ENCODE measurements around the gene EPB41L4A. TPM values are rescaled to one million over a fixed set of nuclear protein-coding genes. Genes with fewer than 3 reads are reported as not detected.

EPB41L4A gene
- polyA plus RNA-seq, 1 donor from 2014 or later: 7.4 TPM

DNA sequence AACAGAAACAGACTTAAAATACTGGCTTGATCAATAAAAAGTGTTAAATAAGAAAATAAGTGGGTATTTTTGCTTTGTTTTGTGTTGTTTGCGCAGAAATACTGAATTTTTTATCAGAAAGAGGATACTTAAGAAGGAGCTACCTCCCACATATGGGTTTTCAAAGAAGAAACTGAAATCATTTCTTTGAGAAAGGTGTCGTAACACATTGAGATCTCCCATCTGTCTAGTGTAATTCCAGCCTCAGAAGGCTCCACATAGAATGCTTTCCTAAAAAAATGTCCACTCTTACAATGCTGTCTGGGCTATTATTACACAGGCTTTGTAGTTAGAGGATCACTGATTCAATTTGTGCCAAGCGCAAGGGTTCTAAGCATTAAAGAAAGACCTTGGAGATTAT lies 226.2 kb downstream of the EPB41L4A start:
- Histone ChIP-seq H3K4me3 (ENCODE audit: low read length) (no peak overlapping the region), H3K4me2 (ENCODE audit: low read length) (no peak overlapping the region), H3F3A (ENCODE audit: insufficient read depth, low read length, poor library complexity, severe bottlenecking) (no peaks in the 10 kb centered on the region), H3K9me3 (ENCODE audit: low read length) (no peaks in the 10 kb centered on the region), H3K9me2 (ENCODE audit: insufficient read depth, low read length) (no peaks in the 10 kb centered on the region), H3K9ac (ENCODE audit: low read length) (no peak overlapping the region), H3K27me3 (ENCODE audit: insufficient read depth, low read depth, low read length) (no peaks in the 10 kb centered on the region), H2AFZ (ENCODE audit: low read depth, low read length) (no peak overlapping the region), H3K36me3 (ENCODE audit: insufficient read depth, low read length) (no peaks in the 10 kb centered on the region), H3K79me2 (replicated peaks; ENCODE audit: insufficient read depth, low read length) (no peaks in the 10 kb centered on the region), H4K20me1 (ENCODE audit: insufficient read depth) (no peaks in the 10 kb centered on the region), H3K27ac (ENCODE audit: low read length) (no peak overlapping the region)
- TF ChIP-seq, protein P1, sequence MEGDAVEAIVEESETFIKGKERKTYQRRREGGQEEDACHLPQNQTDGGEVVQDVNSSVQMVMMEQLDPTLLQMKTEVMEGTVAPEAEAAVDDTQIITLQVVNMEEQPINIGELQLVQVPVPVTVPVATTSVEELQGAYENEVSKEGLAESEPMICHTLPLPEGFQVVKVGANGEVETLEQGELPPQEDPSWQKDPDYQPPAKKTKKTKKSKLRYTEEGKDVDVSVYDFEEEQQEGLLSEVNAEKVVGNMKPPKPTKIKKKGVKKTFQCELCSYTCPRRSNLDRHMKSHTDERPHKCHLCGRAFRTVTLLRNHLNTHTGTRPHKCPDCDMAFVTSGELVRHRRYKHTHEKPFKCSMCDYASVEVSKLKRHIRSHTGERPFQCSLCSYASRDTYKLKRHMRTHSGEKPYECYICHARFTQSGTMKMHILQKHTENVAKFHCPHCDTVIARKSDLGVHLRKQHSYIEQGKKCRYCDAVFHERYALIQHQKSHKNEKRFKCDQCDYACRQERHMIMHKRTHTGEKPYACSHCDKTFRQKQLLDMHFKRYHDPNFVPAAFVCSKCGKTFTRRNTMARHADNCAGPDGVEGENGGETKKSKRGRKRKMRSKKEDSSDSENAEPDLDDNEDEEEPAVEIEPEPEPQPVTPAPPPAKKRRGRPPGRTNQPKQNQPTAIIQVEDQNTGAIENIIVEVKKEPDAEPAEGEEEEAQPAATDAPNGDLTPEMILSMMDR (IDR thresholded peaks at IDR 0.05; ENCODE audit: poor library complexity, severe bottlenecking): no peak
- no peak for TF ChIP-seq POLR2AphosphoS5 (IDR thresholded peaks at IDR 0.05)
- no peak for TF ChIP-seq RAD21 (conservative IDR thresholded peaks at IDR 0.05)
- no peak for TF ChIP-seq EZH2 (IDR thresholded peaks at IDR 0.05; ENCODE audit: borderline replicate concordance, insufficient read depth, low read length, poor library complexity, severe bottlenecking)
- TF ChIP-seq EP300 (conservative IDR thresholded peaks at IDR 0.05; ENCODE audit: poor library complexity, severe bottlenecking): no peak
- TF ChIP-seq, protein P2, sequence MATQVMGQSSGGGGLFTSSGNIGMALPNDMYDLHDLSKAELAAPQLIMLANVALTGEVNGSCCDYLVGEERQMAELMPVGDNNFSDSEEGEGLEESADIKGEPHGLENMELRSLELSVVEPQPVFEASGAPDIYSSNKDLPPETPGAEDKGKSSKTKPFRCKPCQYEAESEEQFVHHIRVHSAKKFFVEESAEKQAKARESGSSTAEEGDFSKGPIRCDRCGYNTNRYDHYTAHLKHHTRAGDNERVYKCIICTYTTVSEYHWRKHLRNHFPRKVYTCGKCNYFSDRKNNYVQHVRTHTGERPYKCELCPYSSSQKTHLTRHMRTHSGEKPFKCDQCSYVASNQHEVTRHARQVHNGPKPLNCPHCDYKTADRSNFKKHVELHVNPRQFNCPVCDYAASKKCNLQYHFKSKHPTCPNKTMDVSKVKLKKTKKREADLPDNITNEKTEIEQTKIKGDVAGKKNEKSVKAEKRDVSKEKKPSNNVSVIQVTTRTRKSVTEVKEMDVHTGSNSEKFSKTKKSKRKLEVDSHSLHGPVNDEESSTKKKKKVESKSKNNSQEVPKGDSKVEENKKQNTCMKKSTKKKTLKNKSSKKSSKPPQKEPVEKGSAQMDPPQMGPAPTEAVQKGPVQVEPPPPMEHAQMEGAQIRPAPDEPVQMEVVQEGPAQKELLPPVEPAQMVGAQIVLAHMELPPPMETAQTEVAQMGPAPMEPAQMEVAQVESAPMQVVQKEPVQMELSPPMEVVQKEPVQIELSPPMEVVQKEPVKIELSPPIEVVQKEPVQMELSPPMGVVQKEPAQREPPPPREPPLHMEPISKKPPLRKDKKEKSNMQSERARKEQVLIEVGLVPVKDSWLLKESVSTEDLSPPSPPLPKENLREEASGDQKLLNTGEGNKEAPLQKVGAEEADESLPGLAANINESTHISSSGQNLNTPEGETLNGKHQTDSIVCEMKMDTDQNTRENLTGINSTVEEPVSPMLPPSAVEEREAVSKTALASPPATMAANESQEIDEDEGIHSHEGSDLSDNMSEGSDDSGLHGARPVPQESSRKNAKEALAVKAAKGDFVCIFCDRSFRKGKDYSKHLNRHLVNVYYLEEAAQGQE (IDR thresholded peaks at IDR 0.05; ENCODE audit: borderline replicate concordance): no peak
- no peak for TF ChIP-seq TAF1 (IDR thresholded peaks at IDR 0.05; ENCODE audit: low read depth)
- no peak for TF ChIP-seq SMC3 (conservative IDR thresholded peaks at IDR 0.05; ENCODE audit: poor library complexity)
- TF ChIP-seq MXI1 (conservative IDR thresholded peaks at IDR 0.05; ENCODE audit: poor library complexity, severe bottlenecking): no peak

DNA sequence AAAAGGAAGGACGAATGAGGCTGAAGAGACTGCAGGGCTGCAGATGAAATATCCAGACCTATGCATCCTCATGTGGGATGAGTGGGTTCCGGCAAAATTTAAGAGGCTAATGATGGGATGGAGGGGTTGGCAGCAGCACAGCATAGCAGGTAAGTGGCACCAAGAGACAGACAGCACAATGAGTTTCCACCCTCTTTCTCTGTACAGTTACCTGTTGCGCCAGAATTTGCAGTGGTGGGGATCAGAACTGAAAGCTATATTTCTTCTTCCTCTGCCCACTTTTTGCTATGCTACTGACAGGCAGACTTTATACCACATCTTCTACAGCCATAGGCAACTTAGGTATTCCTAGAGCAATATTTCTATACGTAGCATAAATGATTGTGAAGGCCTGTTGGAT lies 227.0 kb downstream of the EPB41L4A start:
- no peaks in the 10 kb centered on the region for H3K9me2 ChIP-seq (ENCODE audit: insufficient read depth, low read length)
- no peaks in the 10 kb centered on the region for H3K36me3 ChIP-seq (ENCODE audit: insufficient read depth, low read length)
- no peaks in the 10 kb centered on the region for H3K9me3 ChIP-seq (ENCODE audit: low read length)
- no peaks in the 10 kb centered on the region for H4K20me1 ChIP-seq (ENCODE audit: insufficient read depth)
- no peaks in the 10 kb centered on the region for H3K79me2 ChIP-seq (replicated peaks; ENCODE audit: insufficient read depth, low read length)
- H3K4me3 ChIP-seq (ENCODE audit: low read length): no peak overlapping the region
- no peaks in the 10 kb centered on the region for H3K27me3 ChIP-seq (ENCODE audit: insufficient read depth, low read depth, low read length)
- no peak overlapping the region for H2AFZ ChIP-seq (ENCODE audit: low read depth, low read length)
- H3F3A ChIP-seq (ENCODE audit: insufficient read depth, low read length, poor library complexity, severe bottlenecking): no peaks in the 10 kb centered on the region
- no peak overlapping the region for H3K27ac ChIP-seq (ENCODE audit: low read length)
- H3K4me2 ChIP-seq (ENCODE audit: low read length): no peak overlapping the region
- no peak overlapping the region for H3K9ac ChIP-seq (ENCODE audit: low read length)
- TF ChIP-seq, protein P1 (IDR thresholded peaks at IDR 0.05; ENCODE audit: poor library complexity, severe bottlenecking): no peak
- TF ChIP-seq RAD21 (conservative IDR thresholded peaks at IDR 0.05) (no peak), MXI1 (conservative IDR thresholded peaks at IDR 0.05; ENCODE audit: poor library complexity, severe bottlenecking) (no peak), SMC3 (conservative IDR thresholded peaks at IDR 0.05; ENCODE audit: poor library complexity) (no peak), POLR2AphosphoS5 (IDR thresholded peaks at IDR 0.05) (no peak), EZH2 (IDR thresholded peaks at IDR 0.05; ENCODE audit: borderline replicate concordance, insufficient read depth, low read length, poor library complexity, severe bottlenecking) (no peak), TAF1 (IDR thresholded peaks at IDR 0.05; ENCODE audit: low read depth) (no peak), EP300 (conservative IDR thresholded peaks at IDR 0.05; ENCODE audit: poor library complexity, severe bottlenecking) (no peak)
- TF ChIP-seq, protein P2 (IDR thresholded peaks at IDR 0.05; ENCODE audit: borderline replicate concordance): no peak

Measured in neural cell (in vitro differentiated cells).